Inflammatory macrophage treated with lipopolysaccharide for 4 hours (primary cell): ENCODE data around the gene CST8.

ENCODE experiments used
- DNase-seq: peaks from one replicate; pipeline ENCODE4 v3.0.0-alpha.2; 2020

CST8 gene

DNA sequence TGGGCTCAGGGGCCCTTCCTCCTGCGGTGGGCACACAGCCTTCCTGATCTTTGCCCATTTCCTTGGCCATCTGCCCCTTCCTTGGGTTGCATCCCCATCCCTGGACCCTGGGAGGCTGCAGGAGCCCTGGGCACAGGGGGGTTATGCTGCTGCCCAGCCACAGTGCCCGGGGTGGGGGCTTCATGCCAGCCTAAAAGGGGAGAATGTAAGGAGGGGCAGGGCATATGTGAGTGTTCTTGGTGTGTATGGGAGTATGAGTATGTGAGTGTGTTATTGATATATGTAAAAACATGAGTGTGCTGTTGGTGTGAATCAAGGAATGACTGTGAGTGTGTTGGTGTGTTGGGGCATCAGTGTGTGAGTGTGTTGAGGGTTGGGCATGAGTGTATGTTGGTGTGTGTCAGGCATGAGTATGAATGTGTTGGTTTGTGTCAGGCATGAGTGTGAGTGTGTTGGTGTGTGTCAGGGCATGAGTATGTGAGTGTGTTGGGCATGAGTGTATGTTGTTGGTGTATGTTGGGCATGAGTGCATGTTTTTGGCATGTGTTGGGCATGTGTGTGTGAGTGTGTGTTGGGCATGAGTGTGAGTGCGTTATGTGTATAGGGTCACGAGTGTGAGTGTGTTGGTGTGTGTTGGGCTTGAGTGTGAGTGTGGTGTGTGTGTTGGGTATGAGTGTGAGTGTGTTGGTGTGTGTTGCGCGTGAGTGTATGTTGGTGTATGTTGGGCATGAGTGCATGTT, 14.7 kb upstream of the CST8 start:
- DNase-seq, result no peak

DNA sequence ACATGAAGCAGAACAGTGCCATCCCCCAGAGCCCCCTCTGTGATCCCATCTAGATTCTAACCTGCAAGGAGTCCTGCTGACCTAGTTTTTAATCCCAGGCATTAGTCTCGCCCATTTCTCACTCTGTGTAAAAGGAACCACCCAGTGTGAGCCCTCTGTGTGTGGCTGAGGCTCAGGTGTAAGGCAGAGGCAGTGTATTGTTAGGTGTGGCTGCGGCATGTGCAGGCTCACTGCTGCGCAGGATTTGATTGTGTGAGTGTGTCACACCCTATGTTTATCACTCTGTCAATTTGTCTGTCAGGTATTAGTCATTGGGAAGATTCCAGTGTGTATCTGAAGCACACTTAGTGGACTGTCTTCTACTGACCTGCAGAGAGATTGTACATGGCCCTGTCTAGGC, 13.7 kb upstream of the CST8 start:
- DNase-seq, result no peak

DNA sequence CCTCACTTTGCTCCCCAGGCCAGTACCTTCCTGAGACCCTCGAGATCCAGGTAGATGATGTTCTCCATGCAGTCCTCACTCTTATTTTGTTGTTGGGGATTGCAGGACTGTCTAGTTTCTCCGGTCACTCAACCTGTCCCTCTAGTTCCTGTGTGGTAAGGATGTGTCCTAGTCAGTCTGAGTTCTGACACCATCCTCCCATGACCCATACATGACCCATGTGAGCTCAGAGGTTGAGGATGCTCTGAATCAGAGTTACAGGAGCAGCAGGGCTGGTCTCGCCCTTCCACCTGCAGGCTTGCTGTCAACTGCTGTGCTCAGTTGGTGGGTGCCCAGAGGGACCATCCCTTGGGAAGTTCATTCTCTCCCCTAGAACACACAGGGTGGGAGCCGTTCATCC, 11.9 kb upstream of the CST8 start:
- DNase-seq, result no peak

DNA sequence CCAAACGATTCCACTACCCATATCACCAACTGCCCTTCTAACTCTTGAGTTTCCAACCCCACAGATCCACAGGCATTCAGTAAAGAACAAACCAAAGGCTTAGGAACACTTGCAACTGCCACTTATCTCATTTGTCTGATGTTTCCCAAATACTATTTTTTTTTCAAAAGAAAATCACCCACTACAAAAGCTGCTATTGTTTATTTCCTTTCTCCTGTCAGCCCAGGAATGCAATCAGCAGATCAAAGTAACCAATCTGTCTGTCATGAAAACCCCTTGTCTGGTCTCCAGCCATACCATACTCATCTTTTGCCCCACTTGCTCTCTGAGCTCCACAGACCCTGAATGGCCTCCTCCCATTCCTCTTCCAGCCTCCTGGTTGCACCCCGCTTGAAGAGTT, 8.8 kb upstream of the CST8 start:
- DNase-seq, result no peak

DNA sequence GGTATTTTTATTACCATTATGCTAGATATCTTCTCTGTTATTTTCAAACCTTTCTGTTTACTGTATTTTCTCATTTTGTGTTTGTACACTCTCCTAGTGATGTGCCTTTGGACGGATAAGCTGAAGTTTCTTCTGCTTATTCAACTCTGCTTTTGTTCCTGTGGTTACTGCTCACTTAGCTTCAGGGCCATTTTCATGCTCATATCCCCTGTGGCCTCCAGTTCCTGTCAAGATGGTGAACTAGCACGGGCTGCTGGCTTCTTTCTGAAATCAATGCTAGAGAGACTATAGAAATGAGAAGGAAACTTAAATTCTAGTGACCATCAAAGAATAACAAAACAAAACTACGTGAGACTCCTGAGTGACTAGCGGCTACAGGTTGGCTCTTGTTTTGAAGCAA, 6.8 kb upstream of the CST8 start:
- DNase-seq, result no peak

DNA sequence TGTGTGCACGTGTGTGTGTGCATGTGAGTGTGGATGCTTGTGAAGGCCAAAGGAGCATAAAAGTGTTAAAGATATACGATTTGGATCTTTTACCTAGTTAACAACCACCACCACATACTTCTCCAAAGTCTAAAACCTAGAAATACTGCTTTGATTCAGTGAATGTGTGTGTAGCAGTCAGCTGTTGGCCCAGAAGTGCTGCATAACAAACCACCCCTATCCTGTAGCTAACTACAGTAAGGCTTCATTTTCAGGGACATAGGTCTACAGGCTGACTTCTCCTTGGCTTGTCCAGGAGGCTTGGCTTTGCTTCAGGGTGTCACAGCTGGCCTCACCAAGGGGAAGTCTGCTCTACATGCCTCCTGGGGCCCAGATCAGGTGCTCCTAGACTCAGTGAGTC, 2.4 kb upstream of the CST8 start:
- DNase-seq, result no peak

DNA sequence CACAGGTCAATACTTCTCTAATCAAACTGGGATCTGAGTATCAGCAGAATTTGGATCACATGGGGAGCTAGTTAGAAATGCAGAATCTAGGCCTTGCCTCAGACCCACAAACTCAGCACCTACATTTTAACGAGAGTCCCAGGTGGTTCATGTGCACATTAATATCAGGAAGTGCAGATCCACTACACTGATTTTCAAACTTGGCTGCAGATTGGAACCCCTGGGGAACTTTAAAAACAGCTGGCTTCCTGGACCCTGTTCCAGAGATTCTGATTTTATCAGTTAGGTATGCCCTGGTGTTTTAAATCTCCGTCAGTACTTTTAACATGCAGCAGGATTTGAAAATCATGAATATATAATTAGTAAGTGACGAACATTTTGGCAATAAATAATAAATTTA, 1.9 kb upstream of the CST8 start:
- no peak for DNase-seq

DNA sequence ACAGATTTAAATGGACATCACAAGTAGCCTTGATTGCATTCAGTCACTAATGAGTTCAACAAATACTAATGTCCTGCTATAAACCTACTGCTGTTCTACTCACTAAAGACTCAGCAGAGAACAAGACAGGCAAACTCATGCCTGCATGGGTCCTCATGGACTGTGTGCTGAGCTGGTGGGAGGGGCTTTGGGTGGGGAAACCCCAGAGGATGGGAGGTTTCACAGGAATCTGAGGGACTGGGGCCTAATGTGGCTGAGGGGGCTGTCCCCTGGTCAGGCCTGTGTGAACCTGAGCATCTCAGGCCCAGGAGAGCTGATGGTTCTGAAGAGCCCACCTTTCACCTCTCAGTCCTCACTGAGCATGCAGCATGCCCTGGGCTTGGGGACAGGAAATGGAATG, 1.4 kb downstream of the CST8 start:
- DNase-seq, result no peak

DNA sequence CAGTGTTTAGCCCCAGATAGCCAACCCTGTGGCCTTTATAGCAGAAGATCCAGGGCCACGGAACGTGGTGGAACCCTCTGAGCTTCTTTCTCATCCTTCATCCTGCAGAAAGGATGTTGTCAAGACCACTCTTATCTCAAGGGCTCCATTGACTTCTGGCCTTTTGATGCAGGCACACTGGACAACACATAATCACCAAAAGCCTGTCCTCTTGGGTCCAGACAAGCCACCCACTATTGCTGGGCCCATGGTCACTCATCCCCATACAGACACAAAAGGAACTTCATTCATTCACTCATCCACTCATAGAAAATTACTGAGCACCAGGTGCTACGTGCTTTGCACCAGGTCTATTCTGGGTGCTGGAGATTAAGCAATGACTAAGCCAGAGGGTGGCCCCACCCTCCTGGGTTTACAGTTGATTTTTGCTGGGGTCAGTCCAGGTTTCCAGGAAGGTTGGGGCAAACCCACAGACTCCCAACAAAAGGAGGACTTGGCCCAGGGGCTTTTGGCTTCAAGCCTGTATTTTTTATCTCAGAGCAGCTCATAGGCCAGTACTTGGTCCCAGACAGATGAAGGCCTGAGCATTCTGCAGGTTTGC, 2.4 kb downstream of the CST8 start:
- DNase-seq, result no peak

DNA sequence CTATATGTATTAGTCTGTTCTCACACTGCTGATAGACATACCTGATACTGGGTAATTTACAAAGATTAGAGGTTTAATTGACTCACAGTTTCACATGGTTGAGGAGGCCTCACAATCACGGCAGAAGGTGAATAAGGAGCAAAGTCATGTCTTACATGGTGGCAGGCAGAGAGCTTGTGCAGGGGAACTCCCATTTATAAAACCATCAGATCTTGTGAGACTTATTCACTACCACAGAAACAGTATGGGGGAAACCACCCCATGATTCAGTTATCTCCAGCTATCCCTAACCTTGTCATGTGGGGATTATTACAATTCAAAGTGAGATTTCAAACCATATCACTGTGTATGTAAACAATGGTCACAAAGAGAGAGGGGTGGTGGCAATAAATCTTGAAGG, 6.6 kb downstream of the CST8 start:
- DNase-seq, result peak; percentile 6

DNA sequence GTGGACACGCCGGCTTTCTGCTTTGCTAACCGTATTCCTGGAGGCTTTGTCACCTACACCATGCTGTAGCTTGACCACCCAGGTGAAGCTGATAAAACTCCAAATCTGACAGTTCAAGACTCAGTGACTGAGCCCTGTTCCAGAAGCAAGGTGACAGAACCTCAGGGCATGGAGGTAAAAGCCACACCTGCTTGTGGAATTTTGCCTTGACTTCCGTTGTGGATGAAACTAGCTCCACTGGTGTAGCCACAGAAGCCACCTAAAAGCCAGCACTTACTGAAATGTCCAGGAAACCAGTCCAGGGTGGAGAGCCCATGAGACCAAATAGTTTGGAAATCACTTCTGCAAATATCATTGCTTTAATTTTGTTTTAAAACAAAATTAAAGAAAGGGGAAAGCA, 11.0 kb downstream of the CST8 start:
- DNase-seq, result no peak

DNA sequence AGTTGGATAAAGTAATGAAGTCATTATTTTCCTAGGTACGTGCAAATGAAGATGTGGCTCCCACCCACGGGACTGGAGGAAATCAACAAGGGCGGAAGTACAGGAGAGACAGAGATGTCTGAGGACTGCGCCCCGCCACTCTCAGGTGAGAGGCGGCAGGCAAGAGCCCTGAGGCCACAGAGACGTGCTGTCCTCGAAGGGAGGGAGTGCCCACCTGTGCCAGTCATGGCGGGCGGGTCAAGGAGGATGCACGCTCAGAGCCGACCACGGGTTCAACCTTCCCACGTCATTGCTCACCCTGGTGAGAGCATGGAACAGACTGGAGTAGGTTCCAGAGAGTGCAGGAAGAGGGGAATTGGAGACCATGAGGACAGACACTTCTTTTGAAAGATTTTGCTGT, 12.7 kb downstream of the CST8 start:
- no peak for DNase-seq

DNA sequence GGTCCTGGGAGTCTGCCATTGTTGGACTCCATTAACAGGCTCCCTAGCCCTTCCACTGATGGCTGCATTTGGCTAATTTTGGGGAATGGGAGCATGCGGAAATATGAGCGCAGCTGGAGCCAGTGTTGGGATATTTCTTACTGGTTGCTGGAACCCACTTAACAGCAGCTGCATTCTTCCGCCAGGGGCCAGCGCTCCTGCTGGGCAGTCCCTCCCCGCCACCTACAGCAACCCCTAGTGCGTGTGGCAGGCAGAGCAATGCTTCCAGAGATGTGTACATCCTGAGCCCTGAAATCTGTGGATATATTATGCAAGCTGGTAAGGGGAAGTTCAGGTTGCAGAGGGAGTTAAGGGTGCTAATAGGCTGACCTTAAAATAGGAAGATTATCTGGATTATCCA, 16.4 kb downstream of the CST8 start:
- no peak for DNase-seq

DNA sequence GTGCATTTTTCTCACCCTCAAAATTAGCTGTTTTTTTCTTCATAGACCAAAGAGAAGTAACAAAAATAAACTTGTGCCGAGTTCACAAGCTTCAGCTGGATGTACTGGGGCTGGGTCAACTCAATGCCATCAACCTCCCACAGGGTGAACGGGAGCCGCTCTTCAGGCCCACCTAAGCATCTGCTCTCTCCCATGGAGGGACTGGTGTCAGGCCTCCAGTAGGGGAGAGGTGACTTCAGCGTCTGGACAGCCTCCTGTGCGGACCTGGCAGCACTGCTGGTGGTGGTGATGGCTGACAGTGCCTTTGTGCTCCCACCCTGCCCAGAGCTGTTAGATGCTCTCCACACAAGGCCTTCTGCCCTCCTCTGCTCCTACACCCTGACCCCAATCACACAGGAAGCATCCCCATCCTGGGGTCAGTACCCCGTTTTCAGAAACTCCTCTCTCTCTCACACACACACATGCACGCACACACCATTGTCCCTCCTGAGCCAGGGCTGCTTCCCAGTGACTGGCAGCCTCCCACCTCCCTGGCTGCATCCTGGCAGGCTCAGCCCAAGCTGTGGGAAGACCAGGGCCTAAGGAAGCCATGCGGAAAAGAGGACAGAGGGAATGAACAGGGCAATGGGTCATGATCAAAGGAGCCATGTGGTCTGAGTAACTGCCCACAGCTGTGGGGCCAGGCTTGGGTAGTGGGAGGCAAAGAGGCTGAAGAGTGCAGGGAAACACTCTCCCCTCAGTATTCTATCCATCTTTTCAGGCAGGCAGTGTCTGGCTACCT, 17.7 kb downstream of the CST8 start:
- no peak for DNase-seq

DNA sequence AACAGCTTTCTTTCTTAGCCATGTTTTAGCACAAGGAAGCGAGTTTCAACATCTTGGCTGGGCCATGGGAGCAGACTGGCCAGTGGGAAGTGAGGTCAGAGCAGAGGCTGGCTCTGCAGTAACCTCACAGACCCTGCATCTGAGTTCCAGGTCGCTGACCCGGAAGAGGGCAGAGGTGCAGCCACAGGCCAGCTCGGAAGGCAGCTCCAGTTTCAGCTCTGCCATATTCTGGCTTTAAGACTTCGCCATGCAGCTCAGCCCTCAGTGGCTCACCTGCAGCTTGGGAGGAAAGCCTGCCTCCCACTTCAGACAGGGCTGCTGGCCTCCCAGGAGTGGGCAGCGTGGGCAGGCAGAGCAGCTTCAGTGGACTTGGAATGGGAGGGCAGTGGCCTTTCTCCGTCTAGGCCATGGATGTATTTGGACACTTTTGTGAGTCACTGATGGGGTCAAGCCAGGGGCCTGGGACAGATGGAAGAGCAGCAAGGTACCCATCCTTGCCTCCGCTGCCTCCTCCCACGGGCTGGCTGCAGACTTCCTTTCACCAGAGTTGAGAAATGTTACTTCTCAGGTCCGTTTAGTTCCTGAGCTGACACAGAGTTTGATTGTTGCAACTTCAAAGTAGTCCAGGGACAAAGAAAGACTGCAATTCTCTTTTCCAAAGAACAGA, 18.5 kb downstream of the CST8 start:
- no peak for DNase-seq

DNA sequence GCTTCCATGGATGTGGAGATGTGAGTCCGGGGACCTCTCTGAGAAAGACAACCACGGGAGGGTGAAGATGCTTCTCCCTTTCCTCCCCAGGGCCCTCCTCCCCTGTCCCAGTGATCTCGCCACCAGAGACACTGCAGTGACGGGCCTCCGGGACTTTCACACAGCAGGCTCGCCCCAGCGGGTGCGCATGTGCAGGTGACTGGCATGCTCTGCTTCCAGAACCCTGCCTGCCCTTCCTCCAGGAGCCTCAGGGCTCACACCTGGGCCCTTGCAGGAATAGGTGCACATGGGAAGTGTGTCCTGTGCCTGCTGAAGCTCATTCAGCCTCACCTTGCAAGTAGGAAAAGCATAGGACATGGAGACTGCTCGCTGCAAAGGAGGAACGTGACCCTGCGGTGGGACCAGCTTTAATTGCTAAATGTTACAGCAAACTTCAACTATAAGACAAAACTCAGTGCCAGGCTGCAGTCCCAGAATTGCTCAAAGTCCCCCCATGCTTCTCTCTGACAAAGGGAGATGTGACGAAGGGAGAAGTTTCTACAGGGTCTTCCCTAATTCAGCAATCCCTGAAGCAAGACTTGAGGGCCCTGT, 19.2 kb downstream of the CST8 start:
- DNase-seq, result no peak

DNA sequence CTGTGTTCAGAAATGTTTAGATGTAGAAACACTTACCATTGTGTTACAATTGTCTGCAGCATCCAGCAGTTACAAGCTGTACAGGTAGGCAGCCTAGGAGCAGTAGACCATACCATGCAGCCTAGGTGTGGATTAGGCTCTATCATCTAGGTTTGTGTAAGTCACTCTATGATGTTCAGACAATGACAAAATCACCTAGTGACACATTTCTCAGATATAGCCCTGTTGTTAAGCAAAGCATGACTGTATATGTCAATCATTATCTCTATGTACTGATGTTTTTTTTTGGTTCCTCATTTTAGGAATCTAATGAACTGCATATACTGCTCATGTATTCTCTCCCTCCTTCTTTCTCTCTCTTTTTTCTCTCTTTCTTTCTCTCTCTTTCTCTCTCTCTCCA, 22.2 kb downstream of the CST8 start:
- peak; percentile 44 for DNase-seq

DNA sequence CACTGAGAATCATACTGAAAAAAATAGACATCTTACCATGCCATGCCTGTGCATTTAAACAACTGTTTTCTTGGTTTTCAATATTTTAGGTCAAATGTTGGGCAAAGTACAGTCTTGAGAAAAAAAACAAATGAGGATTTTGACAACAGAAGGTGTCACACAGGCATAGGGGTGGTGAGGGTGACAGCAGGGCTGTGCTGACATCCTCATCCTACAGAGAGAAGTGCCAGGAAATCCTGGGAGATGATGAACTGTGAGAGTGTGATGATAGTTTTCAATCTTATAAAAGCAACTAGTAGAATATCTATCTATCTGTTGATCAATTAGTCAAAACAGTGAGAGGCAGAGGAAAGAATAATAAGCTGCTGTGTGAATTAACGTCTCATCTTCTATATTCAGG, 23.9 kb downstream of the CST8 start:
- no peak for DNase-seq

DNA sequence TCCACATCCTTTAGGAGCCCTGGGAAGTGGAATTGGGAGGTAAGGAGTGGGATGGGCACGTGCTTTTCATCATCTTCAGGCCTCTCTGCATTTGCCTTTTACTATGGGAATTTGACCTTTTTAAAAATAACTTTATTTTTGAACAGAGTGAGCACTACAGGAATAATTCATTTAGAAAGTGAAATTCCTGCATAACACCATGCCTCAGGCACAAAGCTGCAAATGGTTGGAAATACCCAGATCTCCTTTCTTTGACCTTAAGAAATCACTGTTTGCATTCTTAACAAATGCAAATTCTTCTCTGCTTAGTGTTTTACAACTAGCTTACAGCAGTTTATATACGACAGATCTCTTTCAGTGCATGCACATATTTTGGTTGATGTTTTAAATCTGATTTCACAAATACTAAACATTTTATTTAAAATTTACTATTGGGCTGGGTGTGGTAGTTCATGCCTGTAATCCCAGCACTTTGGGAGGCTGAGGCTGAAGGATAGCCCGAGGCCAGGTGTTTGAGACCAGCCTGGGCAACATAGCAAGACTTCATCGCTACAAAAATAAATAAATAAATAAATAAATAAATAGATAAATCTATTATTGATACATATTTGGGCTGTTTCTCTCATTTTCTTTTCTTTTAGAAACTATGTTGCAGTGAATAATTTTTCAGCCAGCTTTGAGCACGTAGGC, 24.5 kb downstream of the CST8 start:
- no peak for DNase-seq

DNA sequence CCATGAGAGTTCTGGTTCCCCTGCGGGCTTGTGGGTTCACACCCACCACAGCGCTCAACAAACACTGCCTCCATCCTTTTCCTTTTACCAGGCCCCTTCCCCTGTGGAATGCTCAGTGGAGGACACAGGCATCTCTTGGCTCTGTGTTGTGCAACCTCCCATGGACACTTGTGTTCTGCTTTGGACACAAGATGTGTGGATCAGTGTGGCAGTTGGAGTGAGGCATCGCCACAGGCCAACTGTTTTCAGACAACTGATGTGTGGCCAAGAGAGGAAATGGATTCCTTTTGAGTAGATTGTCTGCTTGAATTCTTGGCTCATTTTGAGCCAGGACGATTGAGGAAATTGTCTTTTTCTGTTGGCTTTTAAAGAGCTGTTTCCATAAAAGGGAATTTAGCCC, 26.8 kb downstream of the CST8 start:
- no peak for DNase-seq

DNA sequence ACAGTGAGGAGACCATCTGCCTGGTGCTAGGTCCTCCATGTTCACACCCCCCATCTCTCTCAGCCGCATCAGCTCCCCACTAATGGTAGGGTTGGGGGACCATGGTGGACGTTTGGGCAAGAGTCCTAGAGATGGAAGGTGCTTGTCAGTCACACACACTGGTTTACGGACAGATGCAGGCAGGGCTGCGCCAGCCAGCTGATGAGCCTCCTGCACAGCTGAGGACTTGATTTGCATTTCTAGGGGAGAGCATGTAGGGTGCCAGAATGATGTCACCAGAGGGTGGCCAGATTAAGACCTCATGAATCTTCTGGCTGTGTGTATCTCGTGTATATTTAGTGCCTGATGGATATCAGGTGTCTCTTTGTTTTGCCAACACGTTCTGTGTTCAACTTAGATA, 28.6 kb downstream of the CST8 start:
- no peak for DNase-seq

DNA sequence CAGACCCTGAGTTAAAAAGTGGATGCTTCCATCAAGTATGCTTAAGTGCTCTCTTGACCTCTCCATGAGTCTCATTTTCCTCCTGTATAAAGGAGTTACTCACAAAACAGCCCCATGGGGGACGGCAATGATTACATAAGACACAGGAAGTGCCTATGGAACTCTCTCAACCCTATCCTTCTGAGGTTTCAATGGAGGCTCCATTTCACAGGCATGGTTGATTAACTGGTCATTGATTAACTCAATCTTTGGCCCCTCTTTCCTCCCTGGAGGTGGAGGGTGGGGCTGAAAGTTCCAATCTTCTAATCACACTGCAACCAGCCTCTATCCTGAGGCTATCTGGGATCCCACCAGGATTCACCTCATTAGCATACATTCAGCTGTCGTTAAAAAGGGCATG, 29.3 kb downstream of the CST8 start:
- no peak for DNase-seq

DNA sequence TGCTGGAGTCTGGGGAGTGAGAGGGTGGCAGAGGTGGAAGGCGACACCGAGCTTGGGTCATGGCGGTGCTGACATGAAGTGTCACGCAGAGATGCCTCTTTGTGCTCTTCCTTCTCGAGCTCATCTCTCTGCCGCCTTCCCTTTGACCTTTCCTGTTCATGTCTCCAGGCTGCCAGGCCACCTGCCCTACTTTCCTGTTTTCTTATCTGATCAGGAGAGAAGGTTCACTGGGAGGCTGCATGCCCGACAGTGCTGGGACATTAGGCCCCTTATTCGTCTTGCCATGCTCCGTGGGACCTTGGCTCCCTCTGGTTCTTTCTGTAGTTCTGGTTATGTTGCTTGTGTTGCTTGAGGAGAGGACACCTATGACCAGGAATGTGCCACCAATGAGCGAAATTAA, 33.2 kb downstream of the CST8 start:
- DNase-seq, result no peak
